Upper lobe of left lung (tissue), 4 donors: ENCODE data around the gene S100P.

Experiments
- POLR2A ChIP-seq, 4 donors: fragments of 450-650 bp; IDR thresholded peaks; one replicate each; pipeline ENCODE4 v1.5.1; 2016 to 2017; ENCODE audit warnings: antibody characterized with exemption in 4 of 4, mild to moderate bottlenecking in 2 of 4
- TF ChIP-seq, protein P1 (sequence below), 6 experiments: fragments of 450-650 bp in 4 of 6; fragments of 200-600 bp in 2 of 6; sonication (generic) in 2 of 6; IDR thresholded peaks; one replicate each; pipeline ENCODE4 v1.5.1; 2016 to 2019; ENCODE audit warnings: antibody characterized with exemption in 6 of 6

DNA sequence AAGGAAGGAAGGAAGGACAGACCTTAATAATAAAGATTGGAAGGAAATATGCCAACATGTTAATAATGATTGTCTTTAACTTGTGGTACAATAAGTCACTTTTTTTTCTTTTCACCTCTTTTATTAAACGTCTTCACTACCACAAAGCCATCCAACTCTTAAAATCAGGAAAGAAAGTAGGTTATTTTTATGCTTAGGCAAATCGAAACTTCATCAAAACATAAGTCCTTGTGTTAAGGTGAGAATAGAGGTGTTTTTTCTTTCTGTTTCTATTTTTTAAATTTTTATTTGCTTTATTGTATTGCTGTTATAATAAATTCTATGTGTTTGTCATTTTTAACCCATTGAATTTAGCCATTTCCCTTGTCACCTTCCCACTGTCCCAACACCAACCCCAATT is 48.8 kb downstream of the S100P start:
- no peak for TF ChIP-seq POLR2A (IDR thresholded peaks at IDR 0.05)
- TF ChIP-seq, protein P1, sequence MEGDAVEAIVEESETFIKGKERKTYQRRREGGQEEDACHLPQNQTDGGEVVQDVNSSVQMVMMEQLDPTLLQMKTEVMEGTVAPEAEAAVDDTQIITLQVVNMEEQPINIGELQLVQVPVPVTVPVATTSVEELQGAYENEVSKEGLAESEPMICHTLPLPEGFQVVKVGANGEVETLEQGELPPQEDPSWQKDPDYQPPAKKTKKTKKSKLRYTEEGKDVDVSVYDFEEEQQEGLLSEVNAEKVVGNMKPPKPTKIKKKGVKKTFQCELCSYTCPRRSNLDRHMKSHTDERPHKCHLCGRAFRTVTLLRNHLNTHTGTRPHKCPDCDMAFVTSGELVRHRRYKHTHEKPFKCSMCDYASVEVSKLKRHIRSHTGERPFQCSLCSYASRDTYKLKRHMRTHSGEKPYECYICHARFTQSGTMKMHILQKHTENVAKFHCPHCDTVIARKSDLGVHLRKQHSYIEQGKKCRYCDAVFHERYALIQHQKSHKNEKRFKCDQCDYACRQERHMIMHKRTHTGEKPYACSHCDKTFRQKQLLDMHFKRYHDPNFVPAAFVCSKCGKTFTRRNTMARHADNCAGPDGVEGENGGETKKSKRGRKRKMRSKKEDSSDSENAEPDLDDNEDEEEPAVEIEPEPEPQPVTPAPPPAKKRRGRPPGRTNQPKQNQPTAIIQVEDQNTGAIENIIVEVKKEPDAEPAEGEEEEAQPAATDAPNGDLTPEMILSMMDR (IDR thresholded peaks at IDR 0.05) = no peak
